C4-2B (cell line): ENCODE data around the gene PNMA8A.

Experiments
- H3K27ac ChIP-seq: fragments of 450-650 bp; 2 replicates; pipeline ENCODE4 v1.5.1; 2017
- ZFX ChIP-seq: fragments of 450-650 bp; IDR thresholded peaks from 2 replicates; pipeline ENCODE4 v1.6.1; 2017
- TF ChIP-seq, protein P1 (sequence below): fragments of 450-650 bp; conservative IDR thresholded peaks from 2 replicates; pipeline ENCODE4 v1.5.1; 2017; ENCODE audit warnings: mild to moderate bottlenecking

Gene PNMA8A

GRCh38 chr19:46472592-46472991 lies 1.2 kb upstream of the PNMA8A start:
- TF ChIP-seq ZFX: no peak
- TF ChIP-seq, protein P1, sequence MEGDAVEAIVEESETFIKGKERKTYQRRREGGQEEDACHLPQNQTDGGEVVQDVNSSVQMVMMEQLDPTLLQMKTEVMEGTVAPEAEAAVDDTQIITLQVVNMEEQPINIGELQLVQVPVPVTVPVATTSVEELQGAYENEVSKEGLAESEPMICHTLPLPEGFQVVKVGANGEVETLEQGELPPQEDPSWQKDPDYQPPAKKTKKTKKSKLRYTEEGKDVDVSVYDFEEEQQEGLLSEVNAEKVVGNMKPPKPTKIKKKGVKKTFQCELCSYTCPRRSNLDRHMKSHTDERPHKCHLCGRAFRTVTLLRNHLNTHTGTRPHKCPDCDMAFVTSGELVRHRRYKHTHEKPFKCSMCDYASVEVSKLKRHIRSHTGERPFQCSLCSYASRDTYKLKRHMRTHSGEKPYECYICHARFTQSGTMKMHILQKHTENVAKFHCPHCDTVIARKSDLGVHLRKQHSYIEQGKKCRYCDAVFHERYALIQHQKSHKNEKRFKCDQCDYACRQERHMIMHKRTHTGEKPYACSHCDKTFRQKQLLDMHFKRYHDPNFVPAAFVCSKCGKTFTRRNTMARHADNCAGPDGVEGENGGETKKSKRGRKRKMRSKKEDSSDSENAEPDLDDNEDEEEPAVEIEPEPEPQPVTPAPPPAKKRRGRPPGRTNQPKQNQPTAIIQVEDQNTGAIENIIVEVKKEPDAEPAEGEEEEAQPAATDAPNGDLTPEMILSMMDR: no peak
- no peak overlapping the region for H3K27ac ChIP-seq

DNA sequence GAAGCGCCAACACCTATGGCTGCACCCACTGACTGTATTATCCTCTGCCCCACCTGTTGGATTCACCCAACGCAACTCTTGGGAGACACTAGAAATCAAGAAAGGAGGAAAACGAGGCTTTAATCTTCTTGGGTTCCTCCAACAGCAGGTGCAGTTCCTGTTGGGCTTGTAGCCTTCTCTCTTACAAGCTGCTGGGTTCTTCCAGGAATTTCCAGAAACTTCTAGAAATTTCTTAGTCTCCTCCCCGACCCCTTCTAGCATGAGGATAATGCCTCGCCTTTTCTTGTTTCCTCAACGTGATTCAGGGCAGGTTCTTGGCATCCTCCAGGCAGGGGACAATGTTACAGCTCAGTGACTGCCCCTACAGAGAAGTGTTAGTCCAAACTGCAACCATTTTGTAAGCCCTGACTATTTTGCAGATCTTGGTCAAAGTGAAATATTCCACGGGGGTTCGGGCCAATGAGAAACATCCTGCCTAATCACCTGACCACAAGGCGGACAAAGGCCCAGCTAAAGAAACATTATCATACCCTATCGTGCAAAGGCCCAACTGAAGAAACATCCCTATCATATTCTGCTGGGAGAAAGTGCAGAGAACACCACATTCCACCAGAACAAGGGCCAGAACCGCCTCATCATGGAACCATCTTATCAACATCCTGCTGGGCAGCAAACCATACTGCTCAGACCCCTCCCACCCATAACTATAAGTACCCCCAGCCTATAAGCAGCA lies 614 bp upstream of the PNMA8A start:
- no peak overlapping the region for H3K27ac ChIP-seq
- TF ChIP-seq ZFX: no peak
- TF ChIP-seq, protein P1: no peak

- TF ChIP-seq, protein P1: no peak
- TF ChIP-seq ZFX: no peak
- H3K27ac ChIP-seq: no peak overlapping the region
Measured at GRCh38 chr19:46470376-46470775, 987 bp downstream of the PNMA8A start.

DNA sequence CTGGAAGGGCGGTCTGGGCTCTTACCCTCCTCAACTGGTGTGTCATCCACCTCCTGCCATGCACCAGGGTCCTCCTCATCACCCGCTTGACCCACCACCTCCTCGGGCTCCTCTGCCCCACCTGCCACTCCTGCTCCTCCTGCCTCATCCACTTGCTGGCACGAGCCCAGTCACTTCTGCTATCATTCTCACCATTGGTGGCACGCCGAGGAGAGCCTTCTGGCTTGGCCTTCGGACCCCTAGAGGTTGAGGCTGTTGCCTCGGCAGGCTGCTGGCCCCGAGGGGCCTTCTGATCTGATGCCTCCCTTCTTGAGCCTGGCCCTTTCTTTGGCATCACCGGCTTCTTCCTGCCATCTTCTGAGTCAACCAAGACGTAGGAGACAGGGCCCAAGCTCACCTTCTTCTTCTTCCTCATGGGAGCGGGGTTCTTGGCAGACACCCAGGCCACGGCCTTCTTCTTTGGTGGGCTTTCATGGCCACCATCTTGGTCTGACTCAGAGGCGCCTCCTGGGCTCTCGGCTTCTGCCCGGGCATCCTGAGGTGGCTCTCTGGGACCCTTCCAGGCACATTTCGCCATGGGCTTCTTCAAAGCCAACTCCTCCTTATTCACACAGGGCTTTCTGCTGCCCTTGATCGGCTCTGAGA lies 1.7 kb downstream of the PNMA8A start:
- TF ChIP-seq, protein P1: no peak
- TF ChIP-seq ZFX: no peak
- H3K27ac ChIP-seq: no peak overlapping the region

DNA sequence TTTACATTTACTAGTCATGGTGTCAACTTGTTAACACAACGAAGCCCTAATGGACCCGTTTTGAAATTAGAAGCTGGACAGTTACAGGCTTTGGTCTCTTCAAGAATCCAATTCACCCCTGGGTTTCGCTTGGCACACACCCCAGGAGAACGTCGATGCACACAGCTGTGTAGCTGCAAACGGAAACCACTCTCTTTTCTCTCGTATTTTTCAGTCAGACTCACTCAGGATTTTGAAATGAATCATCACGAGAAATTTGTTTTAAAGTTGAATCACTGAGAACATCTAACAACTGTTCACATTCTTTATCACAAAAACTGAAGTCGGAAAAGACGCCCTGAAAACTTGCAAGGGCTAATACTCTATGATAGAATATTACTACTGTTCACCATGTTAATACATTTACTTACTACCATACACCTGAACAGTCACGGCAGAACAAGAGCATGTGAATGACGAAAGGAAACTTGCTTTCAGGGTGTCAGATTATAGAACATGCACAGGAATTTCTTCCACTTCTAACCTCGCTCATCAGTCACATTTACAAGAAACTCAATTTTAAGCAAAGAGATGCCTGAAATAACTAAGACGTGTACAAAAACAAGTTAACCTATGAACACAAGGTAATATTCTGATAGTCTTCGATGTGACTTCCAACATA lies 4.7 kb downstream of the PNMA8A start:
- H3K27ac ChIP-seq: no peak overlapping the region
- TF ChIP-seq, protein P1: no peak
- no peak for TF ChIP-seq ZFX

DNA sequence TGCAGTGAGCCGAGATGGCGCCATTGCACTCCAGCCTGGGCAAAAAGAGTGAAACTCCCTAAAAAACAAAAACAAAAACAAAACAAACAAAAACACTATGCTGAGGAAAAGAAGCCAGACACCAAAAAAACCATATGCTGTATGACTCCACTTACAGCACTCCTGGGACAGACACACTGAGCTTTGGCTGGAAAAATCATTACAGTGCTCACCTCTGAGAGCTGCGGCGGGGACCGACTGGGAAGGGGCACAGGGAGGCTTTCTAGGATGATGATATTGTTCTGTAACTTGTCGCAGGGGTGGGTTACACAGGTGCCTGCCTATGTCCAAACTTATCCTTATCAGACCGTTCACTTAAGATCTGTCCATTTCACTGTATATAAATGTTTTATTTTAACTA lies 7.8 kb downstream of the PNMA8A start:
- no peak overlapping the region for H3K27ac ChIP-seq
- TF ChIP-seq, protein P1: no peak
- no peak for TF ChIP-seq ZFX

DNA sequence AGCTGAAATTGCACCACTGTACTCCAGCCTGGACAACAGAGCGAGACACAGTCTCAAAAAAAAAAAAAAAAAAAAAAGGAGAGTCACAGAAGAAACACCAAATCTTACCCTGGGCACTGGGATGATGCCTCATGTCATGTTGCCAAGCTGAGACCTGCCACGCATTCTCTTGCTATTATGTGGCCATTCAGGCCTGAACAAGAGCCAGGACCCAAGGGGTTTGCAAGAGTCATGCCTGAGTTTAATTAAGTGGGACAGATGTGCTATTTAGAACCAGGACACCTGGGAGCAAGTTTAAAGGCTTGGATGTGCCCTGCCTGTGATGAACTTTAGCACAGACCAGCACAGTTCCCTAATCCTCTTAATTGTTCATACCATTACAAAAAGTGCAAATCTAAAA lies 9.8 kb downstream of the PNMA8A start:
- no peak overlapping the region for H3K27ac ChIP-seq
- TF ChIP-seq, protein P1: no peak
- no peak for TF ChIP-seq ZFX
